IPS-NIHi7 (cell line): Measurements from ENCODE around the gene TIGD6.

ENCODE experiments used
- DNase-seq: peaks from one replicate; pipeline ENCODE4 v3.0.0; 2012; ENCODE audit warnings: mixed read lengths; ENCODE audit errors: extremely low spot score

Gene TIGD6

GRCh38 chr5:150017226-150018005, 17.0 kb upstream of the TIGD6 start:
- DNase-seq, result no peak

GRCh38 chr5:150016537-150016936, 16.1 kb upstream of the TIGD6 start:
- no peak for DNase-seq

- DNase-seq, result no peak
Measured at GRCh38 chr5:150015415-150015814, 15.0 kb upstream of the TIGD6 start.

DNA sequence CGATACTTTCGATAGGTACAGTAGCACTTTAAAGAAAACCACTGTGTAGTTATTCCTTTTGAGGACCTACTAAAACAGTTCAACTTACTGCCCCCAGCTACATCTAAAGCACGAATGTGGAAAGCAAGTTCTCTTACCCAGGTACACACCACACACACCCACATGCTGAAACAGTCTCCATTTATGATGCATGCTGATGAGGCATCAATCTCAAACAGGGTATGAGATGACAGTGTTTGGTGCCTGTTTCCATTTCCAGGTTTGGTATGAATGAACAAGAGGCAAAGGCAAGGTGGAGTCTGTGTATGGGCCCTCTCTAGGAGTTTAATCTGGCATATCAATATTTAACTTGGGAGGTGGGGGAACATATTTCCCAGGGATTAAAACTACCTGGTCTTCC, 14.0 kb upstream of the TIGD6 start:
- DNase-seq, result no peak

- no peak for DNase-seq
Measured at GRCh38 chr5:150013931-150014330, 13.5 kb upstream of the TIGD6 start.

DNA sequence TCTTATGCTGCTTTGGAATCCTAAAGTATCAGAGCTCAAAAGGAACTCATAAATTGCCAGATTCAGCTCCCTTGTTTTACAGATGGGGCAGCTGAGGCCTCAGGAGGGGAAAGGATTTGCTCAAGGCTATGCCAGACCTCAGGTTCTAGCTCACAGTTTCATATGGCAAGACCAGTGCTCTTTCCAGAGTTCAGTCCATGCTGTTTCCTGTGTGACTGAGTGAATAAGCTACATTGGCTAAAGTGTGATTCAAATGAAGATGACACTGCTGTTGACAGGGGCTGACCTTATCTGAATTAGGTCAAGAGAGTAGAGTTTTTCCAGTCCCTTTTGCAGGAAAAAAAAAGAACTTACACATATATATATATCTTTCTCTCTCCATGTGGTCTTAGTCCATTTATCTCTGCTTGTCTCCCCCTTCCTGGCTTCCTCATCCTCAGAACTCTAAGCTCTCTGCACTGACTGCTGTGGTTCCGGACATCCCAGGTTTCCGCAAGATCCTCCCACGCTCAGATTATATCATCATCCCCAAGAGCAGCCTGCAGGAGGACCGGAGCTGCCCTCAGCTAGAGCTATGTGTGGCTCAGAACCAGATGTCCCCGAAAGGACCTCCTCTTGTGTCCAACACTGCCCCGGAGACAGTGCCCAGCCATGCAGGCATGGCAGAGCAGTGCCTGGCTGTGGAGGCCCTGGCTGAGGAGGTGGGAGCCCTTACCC, 9.4 kb upstream of the TIGD6 start:
- DNase-seq, result no peak

DNA sequence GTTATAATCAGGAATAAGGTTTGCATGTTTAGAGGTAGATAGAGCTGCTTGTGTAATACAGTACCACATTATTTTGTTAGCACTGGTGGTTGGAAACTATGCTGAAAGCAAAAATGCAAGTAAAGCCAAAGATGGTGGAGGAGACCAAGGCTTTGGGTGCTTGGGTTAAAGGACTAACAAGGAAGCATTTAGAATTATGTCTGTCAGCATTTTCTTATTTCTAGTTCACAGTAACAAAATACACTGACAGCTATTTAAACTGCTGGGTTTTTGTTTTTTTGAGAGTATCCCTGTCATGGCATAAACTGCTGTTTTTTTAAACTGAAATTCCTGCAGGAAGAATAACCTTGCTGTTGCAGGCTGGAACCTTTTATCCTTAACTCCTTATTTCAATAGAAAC, 6.6 kb upstream of the TIGD6 start:
- no peak for DNase-seq

DNA sequence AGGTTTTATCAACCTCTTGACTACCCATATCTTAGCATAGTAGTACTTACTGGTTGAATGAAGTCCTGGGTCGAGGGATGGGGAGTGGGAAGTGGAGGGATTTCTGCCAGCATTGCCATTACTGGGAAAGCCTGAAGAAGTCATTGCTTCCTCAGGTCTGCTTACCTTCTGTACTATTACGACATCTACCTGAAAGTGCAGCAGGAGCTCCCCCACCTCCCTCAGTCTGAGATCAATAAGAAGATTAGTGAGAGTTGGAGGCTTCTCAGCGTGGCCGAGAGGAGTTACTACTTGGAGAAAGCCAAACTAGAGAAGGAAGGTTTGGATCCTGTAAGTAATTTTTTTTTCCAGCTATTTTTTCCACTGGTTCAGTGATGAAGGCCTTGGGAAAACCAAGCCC, 5.9 kb upstream of the TIGD6 start:
- no peak for DNase-seq

- peak; percentile 81 for DNase-seq
Measured at GRCh38 chr5:150001660-150002486, 1.4 kb upstream of the TIGD6 start.

- peak; percentile 35 for DNase-seq
Measured at GRCh38 chr5:150000990-150001659, 671 bp upstream of the TIGD6 start.

- DNase-seq, result no peak
Measured at GRCh38 chr5:149999866-150000255, 593 bp downstream of the TIGD6 start.

- no peak for DNase-seq
Measured at GRCh38 chr5:149999359-149999758, 1.1 kb downstream of the TIGD6 start.

DNA sequence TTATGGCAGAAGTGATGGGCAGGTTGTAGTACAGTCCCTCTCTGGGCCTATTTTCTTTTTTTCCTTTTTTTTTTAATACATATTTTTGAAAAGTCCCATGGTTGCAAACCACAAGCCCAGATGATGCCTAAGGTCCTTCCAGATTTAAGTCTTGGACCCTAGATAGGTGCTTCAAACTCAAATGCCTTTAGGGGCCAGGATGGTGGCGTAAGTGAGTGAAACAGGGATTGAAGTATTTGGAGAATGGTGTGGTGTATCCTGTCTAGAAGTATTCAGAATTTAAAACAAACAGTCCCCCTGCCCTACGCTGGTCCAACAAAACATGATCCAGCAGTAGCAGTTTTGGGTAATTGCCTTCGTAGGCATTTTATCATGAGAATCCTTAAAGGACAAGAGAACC, 2.2 kb downstream of the TIGD6 start:
- DNase-seq, result no peak

- no peak for DNase-seq
Measured at GRCh38 chr5:149996205-149996890, 4.1 kb downstream of the TIGD6 start.

DNA sequence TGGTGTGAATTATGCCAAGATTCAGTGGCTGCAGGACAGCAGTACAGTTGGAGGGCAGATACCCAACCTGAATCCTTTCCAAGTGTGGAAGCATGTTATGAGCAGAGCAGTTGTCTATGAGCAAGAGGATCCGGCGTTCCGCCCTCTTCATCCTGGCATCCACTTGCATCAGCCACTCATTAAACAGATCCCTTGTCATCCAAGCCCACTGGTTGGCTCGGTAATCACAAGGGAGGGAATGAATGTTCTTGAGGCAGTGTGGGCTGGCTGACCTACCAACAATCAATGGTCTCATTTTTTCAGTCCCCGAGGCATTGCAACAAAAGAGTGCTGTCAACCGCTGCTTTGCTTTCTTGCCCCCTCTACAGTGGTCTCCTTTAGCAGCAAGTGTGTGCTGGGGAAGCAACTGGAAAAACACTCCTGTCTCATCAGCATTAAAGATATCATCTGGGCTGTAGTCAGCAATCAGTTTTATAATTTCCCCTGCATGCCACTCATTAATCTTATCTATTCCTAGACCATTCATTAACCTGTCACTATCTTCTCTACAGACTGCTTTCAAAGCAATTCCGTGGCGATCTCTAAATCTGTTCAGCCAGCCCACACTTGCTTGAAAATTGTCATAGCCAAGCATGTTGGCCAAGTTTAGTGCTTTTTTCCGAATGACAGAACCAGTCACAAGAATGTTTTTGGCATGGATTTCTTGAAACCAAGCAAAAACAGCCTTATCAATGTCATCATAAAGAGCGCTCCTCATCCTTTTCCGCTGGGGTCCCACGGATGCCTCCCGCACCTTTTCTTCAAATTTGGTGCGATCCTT, 4.9 kb downstream of the TIGD6 start:
- DNase-seq, result no peak

DNA sequence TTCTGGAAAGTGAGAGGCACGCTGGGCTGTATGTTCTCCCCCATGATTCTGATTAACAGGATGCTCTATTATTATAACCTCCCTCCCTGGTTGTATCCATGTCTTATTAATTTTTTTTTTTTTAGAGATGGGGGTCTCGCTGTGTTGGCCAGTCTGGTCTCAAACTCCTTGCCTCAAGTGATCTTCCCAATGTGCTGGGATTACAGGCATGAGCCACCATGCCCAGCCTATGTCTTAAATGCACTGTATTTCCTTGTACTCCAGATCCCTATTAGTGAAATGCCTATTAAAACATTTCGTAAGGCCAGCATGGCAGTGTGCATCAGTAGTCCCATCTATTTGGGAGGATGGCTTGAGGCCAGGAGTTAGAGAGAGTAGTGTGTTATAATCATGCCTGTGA, 7.0 kb downstream of the TIGD6 start:
- DNase-seq, result no peak

DNA sequence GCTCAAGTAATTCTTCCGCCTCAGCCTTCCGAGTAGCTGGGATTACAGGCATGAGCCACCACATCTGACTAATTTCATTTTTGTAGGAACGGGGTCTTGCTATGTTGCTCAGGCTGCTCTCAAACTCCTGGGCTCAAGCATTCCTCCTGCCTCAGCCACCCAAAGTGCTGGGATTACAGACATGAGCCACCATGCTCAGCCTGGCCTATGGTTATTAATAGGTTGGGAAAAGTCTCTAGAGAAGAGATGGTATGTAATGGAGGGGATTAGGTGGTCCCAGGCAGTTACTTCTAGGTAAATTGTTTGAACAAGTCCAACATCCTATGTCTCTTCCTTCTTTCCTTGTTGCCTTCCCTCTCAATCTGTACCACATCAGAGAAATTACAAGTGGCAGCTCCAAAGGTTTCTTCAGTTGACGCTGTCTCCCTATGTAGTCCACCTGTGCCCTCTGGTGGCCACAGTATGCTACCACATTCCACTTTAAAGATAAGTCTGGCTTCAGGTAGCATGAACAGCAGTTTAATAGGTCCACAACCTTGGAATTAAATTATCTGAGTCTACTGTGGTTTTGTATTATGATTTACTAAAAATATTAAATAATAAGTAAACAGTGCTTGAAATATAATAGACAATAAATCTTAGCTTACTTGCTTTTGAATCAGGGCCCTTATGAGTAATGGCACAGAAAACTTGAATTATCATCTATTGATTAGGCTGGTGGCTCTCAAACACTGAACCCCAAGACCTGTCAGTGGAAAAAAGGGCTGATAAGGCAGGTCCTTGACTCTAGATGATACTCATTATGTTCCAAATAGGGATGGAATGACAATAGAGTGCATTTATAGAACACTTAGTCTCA, 9.7 kb downstream of the TIGD6 start:
- DNase-seq, result peak; percentile 76

GRCh38 chr5:149988126-149988525, 12.3 kb downstream of the TIGD6 start:
- DNase-seq, result no peak

GRCh38 chr5:149982505-149982904, 17.9 kb downstream of the TIGD6 start:
- no peak for DNase-seq

GRCh38 chr5:149981206-149981605, 19.2 kb downstream of the TIGD6 start:
- no peak for DNase-seq
